Measurements from ENCODE around the gene DGKI.

The DGKI gene

GRCh38 chr7:137513091-137513490 is 333.7 kb downstream of the DGKI start (continued):
- TF ChIP-seq ZBTB20 (tag by site-specific recombination; IDR thresholded peaks at IDR 0.05) (no peak), ZNF148 (tag by site-specific recombination; IDR thresholded peaks at IDR 0.05; ENCODE audit: borderline replicate concordance) (no peak)
- TF ChIP-seq, protein P1, sequence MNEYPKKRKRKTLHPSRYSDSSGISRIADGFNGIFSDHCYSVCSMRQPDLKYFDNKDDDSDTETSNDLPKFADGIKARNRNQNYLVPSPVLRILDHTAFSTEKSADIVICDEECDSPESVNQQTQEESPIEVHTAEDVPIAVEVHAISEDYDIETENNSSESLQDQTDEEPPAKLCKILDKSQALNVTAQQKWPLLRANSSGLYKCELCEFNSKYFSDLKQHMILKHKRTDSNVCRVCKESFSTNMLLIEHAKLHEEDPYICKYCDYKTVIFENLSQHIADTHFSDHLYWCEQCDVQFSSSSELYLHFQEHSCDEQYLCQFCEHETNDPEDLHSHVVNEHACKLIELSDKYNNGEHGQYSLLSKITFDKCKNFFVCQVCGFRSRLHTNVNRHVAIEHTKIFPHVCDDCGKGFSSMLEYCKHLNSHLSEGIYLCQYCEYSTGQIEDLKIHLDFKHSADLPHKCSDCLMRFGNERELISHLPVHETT (tag by site-specific recombination; IDR thresholded peaks at IDR 0.05): no peak

GRCh38 chr7:137507096-137507495 is 339.7 kb downstream of the DGKI start:
- H3K4me1 ChIP-seq (ENCODE audit: control insufficient read depth, insufficient read depth, low read length): no peaks in the 10 kb centered on the region
- CTCF ChIA-PET: no interaction called here
- POLR2A ChIA-PET: no interaction called here
- H3K36me3 ChIP-seq (ENCODE audit: control insufficient read depth in 2 of 2, insufficient read depth in 1 of 2, low read length in 2 of 2): no peaks in the 10 kb centered on the region
- no peak for TF ChIP-seq OSR2 (tag by site-specific recombination; IDR thresholded peaks at IDR 0.05)
- no peak for TF ChIP-seq ZNF239 (tag by site-specific recombination; IDR thresholded peaks at IDR 0.05)
- no peak for TF ChIP-seq ZNF223 (tag by site-specific recombination; IDR thresholded peaks at IDR 0.05)
- no peak for TF ChIP-seq FEZF1 (tag by site-specific recombination; IDR thresholded peaks at IDR 0.05)
- TF ChIP-seq, protein P2, sequence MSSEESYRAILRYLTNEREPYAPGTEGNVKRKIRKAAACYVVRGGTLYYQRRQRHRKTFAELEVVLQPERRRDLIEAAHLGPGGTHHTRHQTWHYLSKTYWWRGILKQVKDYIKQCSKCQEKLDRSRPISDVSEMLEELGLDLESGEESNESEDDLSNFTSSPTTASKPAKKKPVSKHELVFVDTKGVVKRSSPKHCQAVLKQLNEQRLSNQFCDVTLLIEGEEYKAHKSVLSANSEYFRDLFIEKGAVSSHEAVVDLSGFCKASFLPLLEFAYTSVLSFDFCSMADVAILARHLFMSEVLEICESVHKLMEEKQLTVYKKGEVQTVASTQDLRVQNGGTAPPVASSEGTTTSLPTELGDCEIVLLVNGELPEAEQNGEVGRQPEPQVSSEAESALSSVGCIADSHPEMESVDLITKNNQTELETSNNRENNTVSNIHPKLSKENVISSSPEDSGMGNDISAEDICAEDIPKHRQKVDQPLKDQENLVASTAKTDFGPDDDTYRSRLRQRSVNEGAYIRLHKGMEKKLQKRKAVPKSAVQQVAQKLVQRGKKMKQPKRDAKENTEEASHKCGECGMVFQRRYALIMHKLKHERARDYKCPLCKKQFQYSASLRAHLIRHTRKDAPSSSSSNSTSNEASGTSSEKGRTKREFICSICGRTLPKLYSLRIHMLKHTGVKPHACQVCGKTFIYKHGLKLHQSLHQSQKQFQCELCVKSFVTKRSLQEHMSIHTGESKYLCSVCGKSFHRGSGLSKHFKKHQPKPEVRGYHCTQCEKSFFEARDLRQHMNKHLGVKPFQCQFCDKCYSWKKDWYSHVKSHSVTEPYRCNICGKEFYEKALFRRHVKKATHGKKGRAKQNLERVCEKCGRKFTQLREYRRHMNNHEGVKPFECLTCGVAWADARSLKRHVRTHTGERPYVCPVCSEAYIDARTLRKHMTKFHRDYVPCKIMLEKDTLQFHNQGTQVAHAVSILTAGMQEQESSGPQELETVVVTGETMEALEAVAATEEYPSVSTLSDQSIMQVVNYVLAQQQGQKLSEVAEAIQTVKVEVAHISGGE (tag by site-specific recombination; conservative IDR thresholded peaks at IDR 0.05; ENCODE audit: low read depth): no peak
- no peak for TF ChIP-seq ZNF423 (tag by site-specific recombination; IDR thresholded peaks at IDR 0.05)
- TF ChIP-seq ZBTB7A (tag by site-specific recombination; IDR thresholded peaks at IDR 0.05; ENCODE audit: low read depth): no peak
- no peak for TF ChIP-seq ZNF148 (tag by site-specific recombination; IDR thresholded peaks at IDR 0.05; ENCODE audit: borderline replicate concordance)
- no peak for TF ChIP-seq OVOL3 (tag by site-specific recombination; IDR thresholded peaks at IDR 0.05)
- no peak for TF ChIP-seq PRDM10 (tag by site-specific recombination; IDR thresholded peaks at IDR 0.05)
- TF ChIP-seq ZNF585B (tag by site-specific recombination; IDR thresholded peaks at IDR 0.05): no peak
- TF ChIP-seq ZNF146 (tag by site-specific recombination; IDR thresholded peaks at IDR 0.05): no peak
- TF ChIP-seq, protein P1 (tag by site-specific recombination; IDR thresholded peaks at IDR 0.05): no peak
- TF ChIP-seq ZNF530 (tag by site-specific recombination; IDR thresholded peaks at IDR 0.05; ENCODE audit: low read depth): no peak
- no peak for TF ChIP-seq ZBTB48 (tag by site-specific recombination; IDR thresholded peaks at IDR 0.05)
- no peak for TF ChIP-seq ZNF660 (tag by site-specific recombination; IDR thresholded peaks at IDR 0.05)
- no peak for TF ChIP-seq MYNN (tag by site-specific recombination; IDR thresholded peaks at IDR 0.05; ENCODE audit: borderline replicate concordance)
- no peak overlapping the region for H3K4me3 ChIP-seq (ENCODE audit: low read depth, low read length)
- no peaks in the 10 kb centered on the region for H3K9me3 ChIP-seq (ENCODE audit: control insufficient read depth, insufficient read depth, low read depth, low read length)
- no peak overlapping the region for H3K27ac ChIP-seq (ENCODE audit: extremely low read depth, low read depth, low read length)
